K562 (cell line): ENCODE results near the gene MAU2. TPM values are rescaled to one million over a fixed set of nuclear protein-coding genes. Genes with fewer than 3 reads are reported as not detected.

Source experiments
- ARID1B ChIP-seq: fragments of 450-650 bp; IDR thresholded peaks from 2 replicates; pipeline ENCODE4 v1.6.1; 2016; ENCODE audit warnings: antibody characterized with exemption, mild to moderate bottlenecking, inconsistent platforms
- EGR1 ChIP-seq: fragments of 450-650 bp; conservative IDR thresholded peaks from 2 replicates; pipeline ENCODE4 v1.6.1; 2017; ENCODE audit warnings: mild to moderate bottlenecking
- FOXP4 ChIP-seq: sonication (generic); formaldehyde crosslinking; IDR thresholded peaks from 2 replicates; pipeline ENCODE4 v1.8.0; 2022; ENCODE audit warnings: mild to moderate bottlenecking, missing genetic modification reagents, borderline replicate concordance
- FUS ChIP-seq: fragments of 200-400 bp; formaldehyde crosslinking; optimal IDR thresholded peaks from 2 replicates; pipeline ENCODE3; 2017; ENCODE audit warnings: low read depth, low read length
- HDGF ChIP-seq: fragments of 450-650 bp; IDR thresholded peaks from 2 replicates; pipeline ENCODE4 v1.6.1; 2016
- HNRNPK ChIP-seq: fragments of 200-400 bp; formaldehyde crosslinking; IDR thresholded peaks from one replicate; pipeline ENCODE4 v1.6.1; 2018; ENCODE audit warnings: mild to moderate bottlenecking, low read depth, low read length; ENCODE audit not compliant: poor library complexity, severe bottlenecking
- NCOR1 ChIP-seq: fragments of 450-650 bp; IDR thresholded peaks from 2 replicates; pipeline ENCODE4 v1.6.1; 2016; ENCODE audit warnings: mild to moderate bottlenecking, moderate library complexity
- NFIC ChIP-seq: fragments of 450-650 bp; IDR thresholded peaks from 2 replicates; pipeline ENCODE4 v1.6.1; 2017; ENCODE audit warnings: mild to moderate bottlenecking, inconsistent platforms
- NR1H2 ChIP-seq: sonication (generic); formaldehyde crosslinking; IDR thresholded peaks from 2 replicates; pipeline ENCODE4 v1.4.0; 2020; ENCODE audit warnings: mild to moderate bottlenecking, missing genetic modification reagents
- NR2C1 ChIP-seq, 2 experiments: fragments of 450-650 bp; IDR thresholded peaks; 2 replicates each; pipeline ENCODE4 v1.6.1; 2017; ENCODE audit warnings: mild to moderate bottlenecking in 2 of 2, antibody characterized with exemption in 1 of 2, inconsistent platforms in 1 of 2, missing compliant biosample characterization in 1 of 2, missing genetic modification characterization in 1 of 2
- SMARCA5 ChIP-seq: fragments of 450-650 bp; IDR thresholded peaks from 2 replicates; pipeline ENCODE4 v1.6.1; 2016
- SP1 ChIP-seq: sonication (generic); formaldehyde crosslinking; IDR thresholded peaks from 2 replicates; pipeline ENCODE4 v1.8.1; 2022; ENCODE audit warnings: mild to moderate bottlenecking, missing genetic modification reagents
- SPI1 ChIP-seq: IDR thresholded peaks from 2 replicates; pipeline ENCODE4 v1.6.1; 2011; ENCODE audit warnings: low read depth, low read length, control low read depth, borderline replicate concordance
- THAP7 ChIP-seq: fragments of 250-450 bp; sonication (Bioruptor Pico); IDR thresholded peaks from 2 replicates; pipeline ENCODE4 v1.5.0; 2021
- TRIM24 ChIP-seq, 2 experiments: fragments of 450-650 bp; IDR thresholded peaks; 2 replicates each; pipeline ENCODE4 v1.6.1; 2016
- TSC22D4 ChIP-seq: fragments of 450-650 bp; IDR thresholded peaks from 2 replicates; pipeline ENCODE4 v1.6.1; 2016; ENCODE audit warnings: missing genetic modification characterization, missing biosample characterization, control low read depth
- XRCC5 ChIP-seq: fragments of 200-400 bp; formaldehyde crosslinking; IDR thresholded peaks from 2 replicates; pipeline ENCODE4 v1.6.1; 2017; ENCODE audit warnings: low read depth, mild to moderate bottlenecking, low read length
- YY1 ChIP-seq, 3 experiments: IDR thresholded peaks; 2 replicates each; pipeline ENCODE4 v1.6.1; 2011; ENCODE audit warnings: low read length in 2 of 3, mild to moderate bottlenecking in 2 of 3, moderate library complexity in 2 of 3, borderline replicate concordance in 1 of 3, control low read depth in 1 of 3, low read depth in 1 of 3; ENCODE audit not compliant: insufficient read depth in 3 of 3, insufficient replicate concordance in 2 of 3, control insufficient read depth in 1 of 3, insufficient read length in 1 of 3; ENCODE audit errors: extremely low read depth in 1 of 3
- ZNF124 ChIP-seq: sonication (generic); formaldehyde crosslinking; IDR thresholded peaks from 2 replicates; pipeline ENCODE4 v1.8.1; 2022; ENCODE audit warnings: missing genetic modification reagents
- ZNF197 ChIP-seq: fragments of 200-800 bp; sonication (Bioruptor generic); IDR thresholded peaks from 2 replicates; pipeline ENCODE4 v1.6.1; 2016; ENCODE audit warnings: low read depth, missing genetic modification characterization, missing compliant biosample characterization
- ZNF212 ChIP-seq: fragments of 450-650 bp; formaldehyde crosslinking; IDR thresholded peaks from 2 replicates; pipeline ENCODE4 v1.4.0; 2020; ENCODE audit warnings: mild to moderate bottlenecking
- ZNF232 ChIP-seq: sonication (generic); formaldehyde crosslinking; IDR thresholded peaks from 2 replicates; pipeline ENCODE4 v1.8.0; 2022; ENCODE audit warnings: mild to moderate bottlenecking, missing genetic modification reagents
- ZNF431 ChIP-seq: sonication (generic); formaldehyde crosslinking; IDR thresholded peaks from 2 replicates; pipeline ENCODE4 v1.8.0; 2022; ENCODE audit warnings: mild to moderate bottlenecking, missing genetic modification reagents
- ZNF436 ChIP-seq: fragments of 250-450, 450-650 bp; sonication (Bioruptor Pico); formaldehyde crosslinking; IDR thresholded peaks from 2 replicates; pipeline ENCODE4 v1.7.0; 2020; ENCODE audit warnings: mild to moderate bottlenecking
- ZNF655 ChIP-seq: fragments of 250-450 bp; sonication (Bioruptor Pico); IDR thresholded peaks from 2 replicates; pipeline ENCODE4 v1.5.0; 2021
- polyA plus RNA-seq, 8 experiments: library from polyadenylated mRNA; depleted of rRNA in 4 of 8; stranded (reverse) in 5 of 8; unstranded in 3 of 8; fragments of >200 nt; fragmentation: Nextera tagmentation in 2 of 8; fragmentation: Illumina TruSeq in 1 of 8; extraction: Ambion mirVana in 2 of 8; extraction: Trizol in 1 of 8; gene quantifications; 2 replicates each; pipeline versions ENCODE4 v1.2.1 to v1.2.3, GENCODE V29; 2011 to 2014; ENCODE audit warnings: inconsistent platforms in 1 of 8, missing spikeins in 1 of 8
- total RNA-seq, 7 experiments: library from RNA; depleted of rRNA in 6 of 7; stranded (reverse); fragments of >200 nt in 6 of 7; fragmentation: Illumina TruSeq in 2 of 7; extraction: Trizol in 2 of 7; gene quantifications; 2 replicates each; pipeline versions ENCODE4 v1.2.1 to v1.2.3, GENCODE V29; 2011 to 2021; ENCODE audit warnings: low replicate concordance in 1 of 7

MAU2 gene
- total and polyA plus RNA-seq, 9 of the 15 experiments (the other 6 are each of a cell fraction or from before 2014, with no cell fraction given) = 1.2 to 48.1 (median 19.4) TPM

GRCh38 chr19:19403373-19403901 is 82.8 kb downstream of the MAU2 start (continued):
- TF ChIP-seq NCOR1 (no peak), SPI1 (no peak), HDGF (no peak), TSC22D4 (tag) (no peak), ARID1B (peak; percentile 53), ZNF197 (CRISPR knock-in tag) (no peak), FOXP4 (no peak), ZNF655 (CRISPR knock-in tag) (no peak), ZNF124 (no peak), XRCC5 (0 out of 2 replicates have a peak, but pooled peaks have one; percentile 23), HNRNPK (no peak), ZNF212 (CRISPR knock-in tag) (no peak), SP1 (0 out of 2 replicates have a peak, but pooled peaks have one; percentile 34), FUS (no peak), EGR1 (no peak), ZNF436 (CRISPR knock-in tag) (no peak), TRIM24 (IDR thresholded peaks at IDR 0.05) (0 out of 4 replicates have a peak, but pooled peaks of 1 of the 2 experiments have one; percentile 4), ZNF232 (CRISPR knock-in tag) (no peak), SMARCA5 (no peak), THAP7 (CRISPR knock-in tag) (no peak), NR2C1 (IDR thresholded peaks at IDR 0.05) (no peak), NR2C1 (tag; IDR thresholded peaks at IDR 0.05) (no peak), ZNF431 (no peak), NFIC (peak; percentile 28; the same call in 1 of the 2 replicates), YY1 (IDR thresholded peaks at IDR 0.05; ENCODE audit: borderline replicate concordance in 1 of 3, control insufficient read depth in 1 of 3, extremely low read depth in 1 of 3, insufficient read depth in 3 of 3, insufficient read length in 1 of 3, insufficient replicate concordance in 2 of 3, low read depth in 1 of 3, low read length in 2 of 3) (no peak), NR1H2 (CRISPR knock-in tag) (no peak)
